KG1 (cell line): ENCODE results near the gene PARVG.

Experiments used
- DNase-seq: peaks from one replicate; lab custom pipeline; 2025; lab: John Stamatoyannopoulos, UW

PARVG gene

DNA sequence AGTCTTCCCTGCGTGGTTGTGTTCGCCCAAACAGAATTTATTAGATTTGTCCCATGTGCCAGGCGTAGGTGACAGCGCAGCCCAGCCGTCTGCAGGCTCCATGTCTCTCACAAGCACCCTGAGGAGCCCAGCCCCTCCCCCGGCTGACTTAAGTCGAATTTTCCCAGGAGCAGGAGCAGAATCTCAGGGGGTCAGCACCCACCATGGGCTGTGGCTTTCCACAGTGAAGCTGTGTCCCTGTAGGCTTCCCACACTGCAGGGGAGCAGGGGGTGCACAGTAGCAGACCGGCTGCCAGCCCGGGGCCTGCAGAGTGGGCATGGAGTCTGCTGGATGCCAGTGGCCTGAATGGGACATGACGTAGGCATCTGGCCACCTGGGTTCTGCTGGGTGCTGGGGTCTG, 16.0 kb downstream of the PARVG start:
- no peak for DNase-seq

DNA sequence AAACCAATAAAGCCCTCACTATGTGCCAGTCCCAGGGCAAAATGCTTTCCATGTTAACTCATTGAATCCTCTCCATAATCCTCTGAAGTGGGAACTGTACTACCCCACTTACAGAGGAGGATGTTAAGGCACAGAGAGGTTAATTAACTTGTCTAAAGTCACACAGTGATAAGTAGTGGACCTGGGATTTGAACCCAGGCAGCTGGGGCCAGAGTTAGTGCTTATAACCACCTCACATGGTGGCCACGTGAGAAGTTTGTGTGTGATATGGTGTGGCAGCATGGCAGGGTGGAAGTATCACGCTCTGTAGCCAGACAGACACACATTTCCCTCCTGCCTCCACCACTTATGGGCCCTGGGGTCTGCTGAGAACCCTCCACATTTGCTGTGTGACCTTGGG, 16.5 kb downstream of the PARVG start:
- no peak for DNase-seq

DNA sequence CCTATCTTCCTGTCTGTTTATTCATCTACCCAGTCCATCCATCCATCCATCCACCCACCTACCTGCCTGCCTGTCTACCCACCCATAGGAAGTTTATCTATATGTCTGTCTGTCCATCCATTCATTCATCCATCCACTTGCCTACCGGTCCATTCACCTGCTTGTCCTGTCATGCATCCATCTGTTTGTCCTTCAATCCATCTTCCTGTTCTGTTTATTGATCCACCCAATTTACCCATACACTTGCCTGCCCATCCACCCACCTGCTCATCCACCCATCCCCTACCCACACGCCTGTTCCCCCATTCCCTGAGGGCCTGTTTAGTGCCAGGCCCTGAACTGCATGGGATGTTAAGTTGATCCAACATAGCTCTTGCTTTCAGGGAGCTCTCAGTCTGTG, 18.4 kb downstream of the PARVG start:
- DNase-seq = no peak

DNA sequence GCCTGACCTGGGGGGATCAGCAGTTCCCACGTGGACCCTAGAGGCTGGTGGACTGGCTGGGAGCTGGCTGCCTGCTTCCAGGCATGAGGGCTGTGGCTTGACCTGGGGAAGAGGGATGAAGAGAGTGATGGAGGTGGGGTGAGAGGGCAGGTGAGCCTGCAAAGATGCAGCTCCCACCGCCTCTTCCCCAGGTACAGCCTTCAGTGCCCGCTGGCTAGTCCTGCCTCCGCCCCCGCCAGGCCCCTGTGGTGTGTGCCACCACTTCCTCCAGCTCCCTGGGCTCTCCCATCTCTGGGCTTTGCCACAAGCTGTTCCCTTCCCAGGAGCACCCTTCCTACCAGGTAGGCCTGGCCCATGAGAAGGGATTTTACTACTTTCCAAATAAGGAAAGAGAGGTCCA, 19.1 kb downstream of the PARVG start:
- DNase-seq = no peak

DNA sequence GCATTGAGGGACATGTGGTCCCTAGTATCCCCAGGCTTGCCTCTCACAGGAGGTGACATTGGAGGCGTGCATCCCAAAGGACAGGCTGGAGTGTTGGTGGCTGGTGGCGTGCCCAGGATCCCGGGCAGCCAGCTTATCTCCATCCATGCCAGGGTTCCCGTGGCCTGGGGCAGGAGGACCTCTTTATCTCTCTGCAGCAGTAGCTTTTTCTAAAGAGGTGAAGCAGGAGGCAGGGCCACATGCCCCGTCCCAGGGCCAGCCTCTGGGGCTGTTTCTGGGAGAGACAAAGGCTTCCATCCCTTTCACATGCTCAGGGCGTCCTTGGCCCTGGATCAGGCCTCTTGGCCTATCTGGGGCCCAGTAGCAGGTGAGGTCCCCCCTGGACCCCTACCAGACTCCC, 19.7 kb downstream of the PARVG start:
- no peak for DNase-seq

DNA sequence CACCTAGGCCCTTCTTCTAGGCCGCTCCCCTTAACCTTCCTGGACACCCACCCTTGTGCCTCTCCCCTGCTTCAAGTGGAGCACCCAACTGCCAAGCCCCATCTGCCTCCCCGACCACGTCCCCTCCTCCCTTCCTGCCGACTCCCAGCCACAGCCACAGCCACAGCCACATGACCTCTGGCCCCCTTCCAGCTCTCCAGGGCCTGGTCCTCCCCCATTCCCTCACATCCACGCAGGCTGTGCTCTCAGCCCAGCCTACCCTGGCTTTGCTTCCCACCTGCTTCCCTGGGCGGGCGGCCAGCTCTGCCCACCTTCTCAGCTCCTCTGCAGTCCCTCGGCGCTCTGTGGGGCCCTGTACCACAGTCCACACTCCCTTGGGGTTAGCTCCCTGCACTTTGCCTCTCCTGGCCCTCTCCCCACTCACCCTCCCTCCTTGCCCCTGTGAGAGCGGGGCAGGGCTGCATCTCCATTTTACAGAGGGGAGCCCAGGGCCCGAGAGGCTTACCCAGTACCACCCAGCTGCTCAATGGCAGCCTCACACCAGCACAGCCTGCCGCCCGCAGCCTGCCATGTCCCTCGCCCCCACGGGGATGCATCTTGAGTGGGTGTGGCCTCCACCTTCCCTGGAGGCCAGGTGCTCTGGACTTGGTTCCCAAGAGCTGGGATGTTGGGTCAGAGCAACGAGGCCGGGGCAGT, 20.3 kb downstream of the PARVG start:
- no peak for DNase-seq

DNA sequence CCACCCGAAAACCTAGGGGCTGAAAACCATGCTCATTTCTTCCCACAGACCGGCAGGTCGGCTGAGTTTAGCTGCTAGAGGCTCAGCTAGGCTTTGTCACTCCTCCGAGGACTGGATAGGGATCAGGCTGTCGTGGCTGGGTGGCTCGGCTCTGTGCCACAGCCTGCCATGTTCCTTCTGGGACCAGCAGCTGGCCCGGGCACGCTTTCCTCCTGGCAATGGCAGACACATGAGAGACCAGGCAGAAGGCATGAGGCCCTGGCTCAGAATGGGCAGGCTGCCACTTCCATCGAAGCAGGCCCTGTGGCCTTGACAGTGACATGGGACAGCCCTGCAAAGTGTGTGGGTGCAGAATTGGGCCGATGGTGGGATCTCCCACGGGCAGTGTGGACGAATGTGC, 20.9 kb downstream of the PARVG start:
- DNase-seq = no peak

DNA sequence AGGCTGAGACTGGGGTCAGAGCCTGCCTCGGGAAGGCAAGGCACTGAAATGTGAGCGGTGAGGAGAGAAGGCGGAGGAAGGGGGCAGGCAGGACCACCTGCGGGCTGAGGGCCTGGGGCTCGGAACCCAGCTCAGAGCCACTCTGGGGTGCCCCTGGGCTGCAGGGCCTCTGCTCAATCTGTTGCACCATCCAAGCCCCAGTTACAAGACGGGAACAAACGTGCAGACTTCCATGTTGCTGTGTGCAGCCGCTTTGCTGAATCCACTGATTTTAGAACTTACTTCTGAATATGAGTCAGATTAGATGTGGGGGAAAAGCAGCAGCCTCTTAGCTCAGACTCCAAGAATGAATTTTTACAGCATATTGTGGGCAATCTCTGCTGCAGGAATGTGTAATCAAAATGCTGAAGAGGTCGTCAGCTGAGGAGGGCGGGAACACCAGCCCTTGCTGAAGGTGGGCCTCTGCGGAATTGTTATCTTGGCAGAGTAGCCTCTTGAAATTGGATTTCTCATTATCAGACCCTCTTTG, 21.6 kb downstream of the PARVG start:
- DNase-seq = no peak

DNA sequence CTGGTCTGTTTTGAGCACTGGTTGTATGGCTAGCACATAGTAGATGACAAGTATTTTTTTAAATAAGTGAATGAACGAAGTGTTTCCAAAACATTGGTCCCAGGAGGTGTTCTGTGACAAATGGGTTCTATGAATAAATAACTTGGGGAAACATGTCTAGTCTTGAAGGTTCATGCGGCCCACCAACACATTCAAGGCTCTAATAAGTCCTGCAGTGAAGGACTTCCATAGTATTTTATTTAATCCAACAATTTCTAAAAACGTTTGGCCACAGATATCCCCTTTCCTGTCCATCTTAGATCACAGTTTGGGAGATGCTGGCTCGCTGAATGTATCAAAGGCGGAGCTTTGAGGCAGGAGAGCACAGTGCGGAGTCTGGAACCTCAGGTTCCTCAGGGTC, 22.5 kb downstream of the PARVG start:
- no peak for DNase-seq

DNA sequence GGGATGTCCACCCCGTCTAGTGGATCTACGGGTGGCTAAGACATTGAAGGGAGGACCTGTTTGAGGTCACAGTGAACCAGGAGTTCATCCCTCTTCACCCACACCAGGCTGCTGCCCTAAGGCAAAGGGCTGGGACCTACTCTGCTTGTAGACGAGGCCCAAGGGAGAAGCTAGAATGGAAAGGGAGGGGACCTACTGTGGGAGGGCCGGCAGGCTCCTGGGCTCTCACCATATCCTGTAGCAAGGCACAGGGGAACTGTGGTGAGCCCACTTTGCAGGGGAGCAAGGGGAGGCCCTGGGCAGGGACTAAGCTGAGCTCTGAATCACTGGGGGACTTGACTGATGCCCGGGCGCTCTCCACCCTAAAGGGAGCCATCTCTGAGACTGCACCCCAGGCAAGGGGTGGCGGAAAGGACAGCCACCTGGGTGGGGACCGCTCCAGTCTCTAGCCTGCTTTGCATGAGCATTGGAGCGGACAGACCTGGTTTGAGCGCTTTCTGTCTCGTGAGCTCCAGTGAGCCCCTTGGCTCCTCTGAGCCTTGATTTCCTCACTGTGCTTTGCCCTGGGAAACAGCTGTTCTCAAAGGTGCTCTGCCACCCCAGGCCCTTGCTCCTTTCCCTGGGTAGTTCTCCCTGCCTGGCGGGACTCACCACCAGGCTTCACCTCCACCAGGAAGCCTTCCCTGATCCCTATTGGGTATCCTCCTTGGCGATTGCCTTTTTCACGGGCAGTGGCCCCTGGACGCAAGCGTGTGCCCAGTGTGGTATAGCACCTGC, 24.2 kb downstream of the PARVG start:
- DNase-seq = no peak

DNA sequence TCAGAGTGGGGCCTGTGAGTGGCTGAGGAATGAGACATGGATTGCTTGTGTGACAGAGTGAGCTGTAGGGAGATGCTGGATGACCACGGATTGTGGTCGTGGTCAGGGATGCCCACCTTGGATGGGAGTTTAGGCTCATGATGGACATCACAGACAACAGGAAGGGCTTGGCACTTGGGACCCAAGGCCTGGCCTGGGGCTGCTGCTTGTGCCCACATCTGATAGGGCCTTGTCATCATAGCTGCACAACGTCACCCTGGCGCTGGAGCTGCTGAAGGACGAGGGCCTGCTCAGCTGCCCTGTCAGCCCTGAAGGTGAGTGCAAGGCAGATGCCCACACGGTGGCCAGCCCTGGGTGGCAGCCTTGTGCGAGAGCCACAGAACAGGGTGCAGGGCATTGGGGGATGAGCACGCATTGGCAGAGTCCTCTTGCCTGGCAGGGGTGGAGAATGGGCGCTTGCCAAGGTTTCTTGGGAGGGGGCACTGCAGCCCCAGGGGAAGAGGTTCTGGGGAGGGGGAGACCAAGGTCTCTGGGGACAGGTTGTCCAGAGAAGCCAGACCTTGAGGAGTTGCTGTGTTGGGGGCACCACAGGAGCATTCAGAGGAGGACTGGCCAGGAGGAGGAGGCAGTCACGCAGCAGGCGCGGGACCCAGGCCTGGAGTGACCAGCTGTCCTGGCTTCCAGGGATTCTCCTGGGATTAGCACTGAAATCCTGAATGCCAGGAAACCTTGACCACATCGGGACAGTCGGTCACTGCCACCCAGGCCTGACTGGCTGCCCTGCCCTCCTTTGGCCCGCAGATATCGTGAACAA, 25.0 kb downstream of the PARVG start:
- DNase-seq = no peak

DNA sequence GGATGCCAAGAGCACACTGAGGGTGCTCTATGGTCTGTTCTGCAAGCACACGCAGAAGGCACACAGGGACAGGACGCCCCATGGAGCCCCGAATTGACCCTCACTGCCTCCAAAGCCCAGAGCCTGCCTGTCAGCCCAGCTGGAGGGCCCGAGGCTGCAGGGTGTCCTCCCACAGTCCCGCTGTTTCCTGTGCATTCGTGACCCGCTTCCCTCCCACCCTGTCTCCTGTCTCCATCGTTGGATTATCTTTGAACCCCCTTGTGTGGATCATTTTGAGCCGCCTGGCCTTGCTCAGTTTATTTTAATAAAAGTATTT, 25.6 kb downstream of the PARVG start:
- no peak for DNase-seq

DNA sequence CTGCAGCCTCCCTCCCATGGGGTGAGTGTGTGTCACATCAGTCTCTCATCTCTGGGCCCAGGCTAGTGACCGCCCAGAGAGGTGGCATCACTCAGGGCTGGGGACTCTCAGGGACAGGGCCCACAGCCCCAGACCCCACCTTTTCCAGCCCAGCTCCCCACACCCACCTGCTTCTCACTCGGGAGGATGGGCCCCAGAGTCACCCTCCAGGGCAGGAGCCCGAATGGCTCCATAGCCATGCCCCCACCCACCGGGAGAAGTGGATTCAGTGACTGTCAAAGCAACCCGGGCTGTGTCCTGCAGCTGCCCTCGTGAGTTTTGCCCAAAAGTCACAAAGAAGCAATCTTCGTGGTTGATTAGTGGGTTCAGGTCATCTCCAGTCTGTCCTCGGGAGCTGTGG, 26.0 kb downstream of the PARVG start:
- no peak for DNase-seq

DNA sequence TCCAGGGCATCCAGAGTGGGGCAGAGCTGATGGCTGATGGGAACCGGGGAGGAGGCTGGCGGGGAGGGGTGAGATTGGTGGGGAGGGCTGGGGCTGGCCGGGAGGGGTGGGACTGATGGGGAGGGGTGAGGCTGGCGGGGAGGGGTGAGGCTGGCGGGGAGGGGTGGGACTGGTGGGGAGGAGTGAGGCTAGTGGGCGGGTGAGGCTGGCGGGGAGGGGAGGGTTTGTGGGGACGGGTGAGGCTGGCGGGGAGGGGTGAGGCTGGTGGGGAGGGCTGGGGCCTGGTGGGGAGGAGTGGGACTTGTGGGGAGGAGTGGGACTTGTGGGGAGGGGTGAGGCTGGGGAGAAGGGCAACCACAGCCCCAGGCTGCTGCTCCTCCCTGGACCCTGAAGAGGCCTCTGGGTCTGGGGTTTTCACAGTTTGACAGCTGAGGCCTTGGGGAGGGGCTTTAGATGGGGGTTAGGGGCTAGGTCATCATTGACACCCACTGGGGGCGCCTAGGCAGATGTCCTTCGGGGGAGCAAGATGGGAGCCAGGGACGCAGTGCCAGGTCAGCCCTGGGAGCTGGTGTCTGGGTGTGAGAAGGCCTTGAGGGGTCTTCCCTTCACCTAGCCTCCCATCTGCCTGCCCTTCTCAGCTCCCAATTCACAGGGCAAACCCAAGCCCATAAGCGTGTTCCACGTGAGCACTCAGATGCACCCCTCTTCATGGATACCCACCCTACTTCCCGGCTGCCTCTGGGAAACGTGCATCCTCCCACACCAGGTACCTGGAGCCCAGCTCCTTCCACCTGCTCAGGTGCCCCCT, 26.7 kb downstream of the PARVG start:
- no peak for DNase-seq

DNA sequence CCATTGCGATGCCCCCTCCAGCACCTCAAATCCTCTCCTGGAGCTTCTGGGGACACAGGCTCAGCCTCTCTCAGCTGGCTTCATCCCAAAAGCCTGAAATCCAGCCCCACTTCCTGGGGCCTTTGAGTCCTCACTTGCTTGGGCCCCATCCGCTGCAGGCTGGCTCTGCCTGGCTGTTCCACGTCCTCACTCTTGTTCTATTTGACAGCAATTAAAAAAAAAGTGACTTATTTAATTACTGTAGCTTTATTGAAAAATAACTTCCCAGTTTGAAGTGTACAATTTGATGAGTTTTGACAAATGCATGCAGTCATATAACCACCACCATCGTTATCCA, 27.2 kb downstream of the PARVG start:
- DNase-seq = no peak

DNA sequence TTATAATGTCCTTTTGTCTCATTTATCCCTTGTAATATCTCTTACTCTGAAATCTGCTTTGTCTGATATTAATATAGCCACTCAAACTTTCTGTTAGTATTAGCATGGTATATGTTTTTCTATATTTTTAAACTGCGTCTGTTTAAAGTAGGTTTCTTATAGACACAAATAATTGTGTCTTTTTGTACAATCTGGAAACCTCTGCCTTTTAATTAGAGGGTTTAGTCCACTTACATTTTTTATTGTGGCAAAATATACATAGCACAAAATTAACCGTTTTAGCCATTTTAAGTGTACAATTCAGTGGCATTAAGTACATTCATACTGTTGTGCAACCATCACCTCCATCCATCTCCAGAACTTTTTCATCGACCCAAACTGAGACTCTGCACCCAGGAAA, 28.6 kb downstream of the PARVG start:
- DNase-seq = no peak

DNA sequence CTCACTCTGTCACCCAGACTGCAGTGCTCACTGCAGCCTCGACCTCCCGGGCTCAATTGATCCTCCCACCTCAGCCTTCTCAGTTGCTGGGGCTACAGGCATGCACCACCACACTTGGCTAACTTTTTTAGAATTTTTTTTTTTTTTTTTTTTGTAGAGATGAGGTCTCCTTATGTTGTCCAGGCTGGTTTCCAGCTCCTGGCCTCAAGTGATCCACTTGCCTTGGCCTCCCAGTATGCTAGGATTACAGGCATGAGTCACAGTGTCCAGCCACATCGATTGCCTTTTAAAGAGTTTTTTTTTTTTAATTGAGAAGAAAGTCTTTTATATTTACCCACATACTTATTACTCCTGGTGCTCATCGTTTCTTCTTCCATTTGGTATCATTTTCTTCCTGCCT, 30.0 kb downstream of the PARVG start:
- no peak for DNase-seq

DNA sequence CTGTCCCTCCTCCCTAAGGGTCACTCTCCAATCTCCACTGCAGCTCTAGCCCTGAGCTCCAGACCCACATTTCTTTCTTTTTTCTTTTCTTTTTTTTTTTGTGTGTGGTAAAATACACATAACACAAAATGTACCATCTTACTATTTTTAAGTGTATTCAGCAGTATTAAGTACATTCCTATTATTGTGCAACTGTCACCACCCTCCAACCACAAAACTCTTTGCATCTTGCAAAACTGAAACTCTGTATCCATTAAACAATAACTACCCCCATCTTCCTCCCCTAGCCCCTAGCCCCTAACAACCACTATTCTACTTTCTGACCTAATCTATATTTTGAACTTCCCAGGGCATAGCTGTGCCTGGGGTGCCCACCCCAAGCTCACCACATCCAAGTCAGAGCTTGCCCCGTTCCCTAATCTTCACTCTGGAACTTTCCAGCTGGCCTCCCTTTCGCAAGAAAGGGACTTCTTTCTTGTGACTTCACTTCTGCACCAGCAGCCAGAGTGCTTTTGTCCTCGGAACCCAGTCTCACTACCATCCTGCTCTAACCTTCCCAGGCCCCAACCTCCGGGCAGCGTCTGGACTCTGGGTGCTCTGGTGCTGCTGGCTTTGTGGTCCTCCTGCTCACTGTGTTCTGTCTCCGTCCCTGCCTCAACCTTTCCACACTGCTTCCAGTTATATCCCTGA, 30.7 kb downstream of the PARVG start:
- no peak for DNase-seq

DNA sequence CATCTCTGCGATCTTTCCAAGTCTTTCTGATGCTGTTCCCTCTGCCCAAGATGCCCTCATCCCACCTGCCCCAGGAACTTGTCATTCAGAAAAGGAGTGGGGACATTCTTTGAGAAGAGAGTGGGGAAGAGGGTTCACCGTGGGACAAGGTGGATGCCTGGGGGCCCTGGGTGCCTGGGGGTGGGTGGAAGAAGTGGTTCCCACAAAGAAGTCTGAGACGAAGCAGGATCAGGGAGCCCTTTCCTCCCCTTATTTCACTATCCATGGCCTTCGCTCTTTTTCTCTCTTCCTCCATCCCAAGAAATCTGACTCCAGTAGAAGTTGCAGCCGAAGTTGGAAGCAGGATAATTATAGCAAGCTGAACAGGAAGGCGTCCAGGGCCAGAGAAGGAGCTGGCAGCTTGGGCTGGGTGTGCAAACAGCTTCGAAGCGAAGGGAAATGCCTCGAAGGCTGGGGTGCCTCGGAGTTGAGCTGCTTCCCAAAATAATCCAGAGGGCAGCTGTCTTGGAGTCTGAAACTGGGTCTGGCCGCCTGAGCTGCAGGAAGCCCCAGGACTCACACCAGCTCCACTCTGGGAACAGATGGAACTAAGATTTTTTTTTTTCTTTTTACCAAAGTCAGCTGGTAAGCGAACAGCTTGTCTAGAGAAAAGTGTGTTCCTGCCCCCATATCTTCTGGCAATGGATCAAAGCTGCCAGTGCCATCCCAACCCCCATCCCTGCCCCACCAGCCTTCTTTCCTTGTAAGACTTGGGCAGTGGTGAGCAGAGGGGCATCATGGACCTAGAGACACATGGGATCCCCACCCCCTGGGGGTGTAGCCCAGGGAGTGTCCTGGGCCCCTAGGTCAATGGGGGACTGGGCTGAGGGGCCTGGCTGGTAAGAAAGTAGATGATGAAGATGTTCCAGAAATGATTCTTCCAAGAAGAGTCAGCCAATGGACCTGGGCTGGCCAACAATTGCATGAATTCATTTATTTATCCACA, 31.5 kb downstream of the PARVG start:
- DNase-seq = no peak

DNA sequence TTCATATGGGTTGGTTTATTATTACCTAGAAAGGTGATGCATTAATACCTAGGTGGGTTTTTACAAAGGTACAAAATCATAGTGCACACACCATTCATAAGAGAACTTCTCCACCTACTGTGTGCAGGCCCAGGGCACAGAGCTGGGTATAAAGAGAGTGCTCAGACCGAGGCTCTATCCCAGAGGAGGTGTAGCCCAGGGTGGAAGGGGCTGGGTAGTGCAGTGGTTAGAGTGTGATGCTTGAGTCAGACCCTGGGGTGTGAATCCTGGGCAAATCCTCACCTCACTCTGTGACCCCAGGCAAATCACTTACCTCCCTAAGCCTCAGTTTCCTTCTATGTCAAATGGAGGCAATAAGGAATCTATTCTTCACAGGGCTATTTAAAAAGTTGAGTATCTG, 32.2 kb downstream of the PARVG start:
- no peak for DNase-seq
